WTC11 (cell line): ENCODE results near the gene AKIRIN1. TPM values are rescaled to one million over a fixed set of nuclear protein-coding genes. Genes with fewer than 3 reads are reported as not detected.

Source experiments
- ATAC-seq: fragments of 200-7000 bp; cut with Tn5 transposase; 2 replicates; pipeline ENCODE4 v1.10.0; 2021; ENCODE audit warnings: mild to moderate bottlenecking, moderate library complexity
- CTCF ChIA-PET: fragments of 300-600 bp; sonication (Branson Sonifier 250); formaldehyde crosslinking; loops from one replicate; lab custom pipeline; 2021; ENCODE audit warnings: antibody characterized with exemption; lab: Charles Lee
- POLR2A ChIA-PET: fragments of 350-600 bp; sonication (Branson Sonifier 250); formaldehyde crosslinking; loops from one replicate; lab custom pipeline; 2021; ENCODE audit warnings: antibody characterized with exemption; lab: Charles Lee
- DNase-seq: peaks from one replicate; pipeline ENCODE4 v3.0.0; 2021; ENCODE audit warnings: low spot score
- H3K27ac Mint-ChIP-seq: 2 replicates; pipeline ENCODE4 v1.8.0; 2021; ENCODE audit warnings: mixed read lengths
- H3K27me3 Mint-ChIP-seq: 2 replicates; pipeline ENCODE4 v1.8.0; 2021; ENCODE audit warnings: low read depth, mild to moderate bottlenecking, moderate library complexity, mixed read lengths
- H3K36me3 Mint-ChIP-seq: 2 replicates; pipeline ENCODE4 v1.8.0; 2021; ENCODE audit warnings: mixed read lengths
- H3K4me1 Mint-ChIP-seq: 2 replicates; pipeline ENCODE4 v1.8.0; 2022; ENCODE audit warnings: mixed read lengths
- H3K4me3 Mint-ChIP-seq: 2 replicates; pipeline ENCODE4 v1.8.0; 2021; ENCODE audit warnings: mild to moderate bottlenecking, moderate library complexity, mixed read lengths
- H3K9me3 Mint-ChIP-seq: 2 replicates; pipeline ENCODE4 v1.8.0; 2021; ENCODE audit warnings: mixed read lengths
- AFF4 ChIP-seq: sonication (generic); formaldehyde crosslinking; IDR thresholded peaks from 2 replicates; pipeline ENCODE4 v1.8.1; 2023; ENCODE audit warnings: mild to moderate bottlenecking, missing genetic modification reagents, borderline replicate concordance
- ARID4B ChIP-seq: sonication (generic); formaldehyde crosslinking; IDR thresholded peaks from 2 replicates; pipeline ENCODE4 v1.8.0; 2023; ENCODE audit warnings: missing genetic modification reagents, mild to moderate bottlenecking, borderline replicate concordance
- ATF2 ChIP-seq: sonication (generic); formaldehyde crosslinking; IDR thresholded peaks from 2 replicates; pipeline ENCODE4 v1.8.1; 2022; ENCODE audit warnings: low read depth, missing genetic modification reagents, borderline replicate concordance
- CBFB ChIP-seq: sonication (generic); formaldehyde crosslinking; IDR thresholded peaks from 2 replicates; pipeline ENCODE4 v1.8.1; 2022; ENCODE audit warnings: mild to moderate bottlenecking, low read depth, missing genetic modification reagents
- GABPB1 ChIP-seq: sonication (generic); formaldehyde crosslinking; IDR thresholded peaks from 2 replicates; pipeline ENCODE4 v1.8.1; 2023; ENCODE audit warnings: mild to moderate bottlenecking, missing genetic modification reagents
- GRHL2 ChIP-seq: fragments of 250-450 bp; sonication (Bioruptor Pico); IDR thresholded peaks from 2 replicates; pipeline ENCODE4 v1.8.0; 2022; ENCODE audit warnings: mild to moderate bottlenecking, moderate library complexity; ENCODE audit not compliant: insufficient replicate concordance, severe bottlenecking
- HMGA2 ChIP-seq: fragments of 250-450 bp; sonication (Bioruptor Pico); IDR thresholded peaks from 2 replicates; pipeline ENCODE4 v1.4.0; 2021; ENCODE audit warnings: mild to moderate bottlenecking, moderate library complexity
- JUN ChIP-seq: sonication (generic); formaldehyde crosslinking; IDR thresholded peaks from 2 replicates; pipeline ENCODE4 v1.8.0; 2023; ENCODE audit warnings: mild to moderate bottlenecking, missing genetic modification reagents
- MAX ChIP-seq: sonication (generic); formaldehyde crosslinking; IDR thresholded peaks from 2 replicates; pipeline ENCODE4 v1.8.0; 2022; ENCODE audit warnings: mild to moderate bottlenecking, missing genetic modification reagents
- NR3C1 ChIP-seq: sonication (generic); formaldehyde crosslinking; conservative IDR thresholded peaks from 2 replicates; pipeline ENCODE4 v1.8.1; 2023; ENCODE audit warnings: low read depth, mild to moderate bottlenecking, missing genetic modification reagents
- OVOL2 ChIP-seq: fragments of 250-450 bp; sonication (Bioruptor Pico); IDR thresholded peaks from 2 replicates; pipeline ENCODE4 v1.9.0; 2021; ENCODE audit warnings: mild to moderate bottlenecking, borderline replicate concordance
- PREB ChIP-seq: sonication (generic); formaldehyde crosslinking; IDR thresholded peaks from 2 replicates; pipeline ENCODE4 v1.8.1; 2022; ENCODE audit warnings: mild to moderate bottlenecking, missing genetic modification reagents, moderate library complexity, borderline replicate concordance
- SMAD3 ChIP-seq: sonication (generic); formaldehyde crosslinking; IDR thresholded peaks from 2 replicates; pipeline ENCODE4 v1.8.0; 2022; ENCODE audit warnings: missing genetic modification reagents, mild to moderate bottlenecking, borderline replicate concordance
- SP1 ChIP-seq: sonication (generic); formaldehyde crosslinking; conservative IDR thresholded peaks from 2 replicates; pipeline ENCODE4 v1.8.1; 2022; ENCODE audit warnings: missing genetic modification reagents
- TEAD4 ChIP-seq: sonication (generic); formaldehyde crosslinking; IDR thresholded peaks from 2 replicates; pipeline ENCODE4 v1.8.0; 2022; ENCODE audit warnings: mild to moderate bottlenecking, missing genetic modification reagents
- ZBTB43 ChIP-seq: sonication (generic); formaldehyde crosslinking; IDR thresholded peaks from 2 replicates; pipeline ENCODE4 v1.8.1; 2023; ENCODE audit warnings: mild to moderate bottlenecking, missing genetic modification reagents
- ZNF281 ChIP-seq: sonication (generic); formaldehyde crosslinking; IDR thresholded peaks from 2 replicates; pipeline ENCODE4 v1.8.0; 2023; ENCODE audit warnings: mild to moderate bottlenecking, missing genetic modification reagents
- total RNA-seq: library from RNA; stranded (reverse); gene quantifications from 3 replicates; pipeline ENCODE4 v1.2.3, GENCODE V29; 2021

AKIRIN1 gene
- total RNA-seq, 1 experiment from 2014 or later = 183 TPM

GRCh38 chr1:38997901-38998190, 6.8 kb downstream of the AKIRIN1 start:
- H3K4me3 Mint-ChIP-seq = peak overlapping the region; percentile 35
- POLR2A ChIA-PET = interaction anchor here (0.8 to 1.0 kb wide), 3 partner anchors 9 to 64 kb away, joined by 3 to 4 read pairs (median 3); no protein-coding TSS in a partner anchor

More at GRCh38 chr1:38997901-38998190, 6.8 kb downstream of the AKIRIN1 start:
- CTCF ChIA-PET = interaction anchor here (1.5 kb wide), 2 partner anchors 9 to 94 kb away, joined by 3 to 5 read pairs; no protein-coding TSS in a partner anchor
- H3K4me1 Mint-ChIP-seq = peaks cover 86% of the 10 kb centered on the region
- H3K9me3 Mint-ChIP-seq = no peaks in the 10 kb centered on the region
- H3K36me3 Mint-ChIP-seq = peaks cover 88% of the 10 kb centered on the region
- no peak for ATAC-seq
- H3K27me3 Mint-ChIP-seq = no peaks in the 10 kb centered on the region
- H3K27ac Mint-ChIP-seq = peak overlapping the region; percentile 96
- TF ChIP-seq GRHL2 (CRISPR knock-in tag) = no peak
- no peak for TF ChIP-seq SMAD3 (CRISPR knock-in tag)
- no peak for TF ChIP-seq HMGA2 (CRISPR knock-in tag)
- TF ChIP-seq JUN (CRISPR knock-in tag) = no peak
- TF ChIP-seq ZBTB43 (CRISPR knock-in tag) = no peak
- no peak for TF ChIP-seq NR3C1 (CRISPR knock-in tag)
- no peak for TF ChIP-seq ATF2
- no peak for TF ChIP-seq TEAD4 (CRISPR knock-in tag)
- no peak for TF ChIP-seq OVOL2 (CRISPR knock-in tag)
- no peak for TF ChIP-seq ARID4B (CRISPR knock-in tag)
- TF ChIP-seq CBFB (CRISPR knock-in tag) = no peak
- no peak for TF ChIP-seq ZNF281 (CRISPR knock-in tag)
- TF ChIP-seq SP1 (CRISPR knock-in tag) = no peak
- no peak for TF ChIP-seq GABPB1 (CRISPR knock-in tag)
- no peak for TF ChIP-seq MAX (CRISPR knock-in tag)
- TF ChIP-seq AFF4 (CRISPR knock-in tag) = no peak
- TF ChIP-seq PREB = no peak
- TF ChIP-seq, all 79 proteins: peak for 0
- no peak for DNase-seq
